ENCODE results near the gene CCDC97.

CCDC97 gene

GRCh38 chr19:41316306-41316920, 6.4 kb downstream of the CCDC97 start:
- no peak for TF ChIP-seq TSHZ2 (CRISPR knock-in tag; IDR thresholded peaks at IDR 0.05)
- TF ChIP-seq BACH2 (CRISPR knock-in tag; IDR thresholded peaks at IDR 0.05; ENCODE audit: borderline replicate concordance): no peak
- TF ChIP-seq TOX (CRISPR knock-in tag; IDR thresholded peaks at IDR 0.05; ENCODE audit: borderline replicate concordance): no peak
- no peak for ATAC-seq

GRCh38 chr19:41318696-41319499, 8.9 kb downstream of the CCDC97 start:
- no peak for ATAC-seq
- no peak for TF ChIP-seq CSDC2 (CRISPR knock-in tag; IDR thresholded peaks at IDR 0.05)

- ATAC-seq: no peak
- TF ChIP-seq CSDC2 (CRISPR knock-in tag; IDR thresholded peaks at IDR 0.05) (no peak), ZNF8 (CRISPR knock-in tag; IDR thresholded peaks at IDR 0.05) (no peak), CREB5 (CRISPR knock-in tag; IDR thresholded peaks at IDR 0.05; ENCODE audit: low read depth) (no peak), ZFP30 (CRISPR knock-in tag; IDR thresholded peaks at IDR 0.05) (no peak), POU6F1 (CRISPR knock-in tag; IDR thresholded peaks at IDR 0.05; ENCODE audit: borderline replicate concordance, low read depth) (no peak)
These were observed 9.7 kb downstream of the CCDC97 start for GRCh38 chr19:41319500-41320184.

GRCh38 chr19:41320185-41320518, 10.2 kb downstream of the CCDC97 start:
- no peak for ATAC-seq
- TF ChIP-seq ZNF565 (CRISPR knock-in tag; conservative IDR thresholded peaks at IDR 0.05; ENCODE audit: low read depth): no peak
- TF ChIP-seq GLIS3 (CRISPR knock-in tag; IDR thresholded peaks at IDR 0.05): no peak
- no peak for TF ChIP-seq SNAI2 (CRISPR knock-in tag; IDR thresholded peaks at IDR 0.05)
- no peak for TF ChIP-seq ARNTL (CRISPR knock-in tag; IDR thresholded peaks at IDR 0.05; ENCODE audit: borderline replicate concordance, low read depth)
- no peak for TF ChIP-seq ESRRG (CRISPR knock-in tag; IDR thresholded peaks at IDR 0.05)
- no peak for TF ChIP-seq ZFP3 (CRISPR knock-in tag; IDR thresholded peaks at IDR 0.05)
- TF ChIP-seq OSR1 (CRISPR knock-in tag; IDR thresholded peaks at IDR 0.05): no peak
- TF ChIP-seq TCF4 (CRISPR knock-in tag; IDR thresholded peaks at IDR 0.05; ENCODE audit: borderline replicate concordance): no peak
- no peak for TF ChIP-seq RARB (CRISPR knock-in tag; IDR thresholded peaks at IDR 0.05)
- TF ChIP-seq POU6F1 (CRISPR knock-in tag; IDR thresholded peaks at IDR 0.05; ENCODE audit: borderline replicate concordance, low read depth): no peak
- TF ChIP-seq TSHZ2 (CRISPR knock-in tag; IDR thresholded peaks at IDR 0.05): no peak
- TF ChIP-seq BACH2 (CRISPR knock-in tag; IDR thresholded peaks at IDR 0.05; ENCODE audit: borderline replicate concordance): no peak
- TF ChIP-seq ZC3H10 (CRISPR knock-in tag; IDR thresholded peaks at IDR 0.05): no peak

Measured in SK-N-SH treated with all-trans-retinoic acid at 6 μM for 48 hours (cell line).